Lower leg skin (tissue), 4 donors: Measurements from ENCODE around the gene GTF3A. TPM values are rescaled to one million over a fixed set of nuclear protein-coding genes. Genes with fewer than 3 reads are reported as not detected.

ENCODE experiments used
- DNase-seq, 2 donors: peaks; one replicate each; pipeline ENCODE4 v3.0.0-alpha.2; 2019; ENCODE audit warnings: low spot score in 2 of 2
- H3K4me3 ChIP-seq: fragments of 200-600 bp; sonication (generic); 2 replicates; pipeline ENCODE4 v1.5.1; 2017; ENCODE audit warnings: mild to moderate bottlenecking, low read depth; ENCODE audit not compliant: poor library complexity, severe bottlenecking
- POLR2A ChIP-seq, 2 donors: fragments of 450-650 bp; IDR thresholded peaks; one replicate each; pipeline ENCODE4 v1.6.1; 2016 to 2017; ENCODE audit warnings: antibody characterized with exemption in 2 of 2, mild to moderate bottlenecking in 1 of 2, moderate library complexity in 1 of 2
- WGBS, 2 donors: methylation state at CpG; one replicate each; pipeline ENCODE4 v1.1.5; 2018; 5-methylcytosine and 5-hydroxymethylcytosine counted together
- intact Hi-C: fragments of 100-400 bp; cut with DNase I; formaldehyde crosslinking; loops from one replicate; pipeline ENCODE4 v1.15.0; 2023; ENCODE audit warnings: low total_unique reads
- total RNA-seq, 4 donors: library from RNA; depleted of rRNA; stranded (reverse); fragments of >200 nt; gene quantifications; one replicate each; pipeline ENCODE4 v1.1.0, GENCODE V29; 2016
- TF ChIP-seq, protein P1 (sequence below), 3 donors: fragments of 450-650 bp; IDR thresholded peaks; one replicate each; pipeline ENCODE4 v1.5.1; 2016; ENCODE audit warnings: antibody characterized with exemption in 3 of 3, mild to moderate bottlenecking in 3 of 3, moderate library complexity in 2 of 3

GTF3A gene
- total RNA-seq, 4 donors from 2014 or later, result 96.6 to 162 (median 101) TPM

DNA sequence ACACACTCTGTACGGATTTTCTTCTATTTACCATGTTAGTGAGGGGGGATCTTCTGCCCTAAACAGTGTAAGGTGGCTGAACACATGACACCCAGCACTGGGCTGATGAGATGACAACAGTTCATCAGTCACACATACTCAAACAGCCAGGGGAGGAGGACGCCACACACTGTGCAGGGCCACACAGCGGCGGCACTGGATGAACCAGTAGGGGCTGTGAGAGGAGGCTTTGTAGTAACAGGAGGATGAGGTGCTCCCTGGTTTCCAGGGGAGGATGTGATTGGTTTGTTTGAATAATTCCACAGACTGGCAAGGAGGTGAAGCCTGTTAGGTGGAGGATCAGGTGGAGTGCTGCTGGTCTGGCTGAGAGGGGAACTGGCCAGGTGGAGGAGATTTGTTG is 16.3 kb upstream of the GTF3A start:
- WGBS, 2 donors, result 71 to 76% methylated on average over 4 of the region's 4 CpGs
- TF ChIP-seq, protein P1, sequence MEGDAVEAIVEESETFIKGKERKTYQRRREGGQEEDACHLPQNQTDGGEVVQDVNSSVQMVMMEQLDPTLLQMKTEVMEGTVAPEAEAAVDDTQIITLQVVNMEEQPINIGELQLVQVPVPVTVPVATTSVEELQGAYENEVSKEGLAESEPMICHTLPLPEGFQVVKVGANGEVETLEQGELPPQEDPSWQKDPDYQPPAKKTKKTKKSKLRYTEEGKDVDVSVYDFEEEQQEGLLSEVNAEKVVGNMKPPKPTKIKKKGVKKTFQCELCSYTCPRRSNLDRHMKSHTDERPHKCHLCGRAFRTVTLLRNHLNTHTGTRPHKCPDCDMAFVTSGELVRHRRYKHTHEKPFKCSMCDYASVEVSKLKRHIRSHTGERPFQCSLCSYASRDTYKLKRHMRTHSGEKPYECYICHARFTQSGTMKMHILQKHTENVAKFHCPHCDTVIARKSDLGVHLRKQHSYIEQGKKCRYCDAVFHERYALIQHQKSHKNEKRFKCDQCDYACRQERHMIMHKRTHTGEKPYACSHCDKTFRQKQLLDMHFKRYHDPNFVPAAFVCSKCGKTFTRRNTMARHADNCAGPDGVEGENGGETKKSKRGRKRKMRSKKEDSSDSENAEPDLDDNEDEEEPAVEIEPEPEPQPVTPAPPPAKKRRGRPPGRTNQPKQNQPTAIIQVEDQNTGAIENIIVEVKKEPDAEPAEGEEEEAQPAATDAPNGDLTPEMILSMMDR (IDR thresholded peaks at IDR 0.05), result no peak
- no peak for TF ChIP-seq POLR2A (IDR thresholded peaks at IDR 0.05)
- intact Hi-C loops, result no loop called here
- no peak overlapping the region for H3K4me3 ChIP-seq
- no peak for DNase-seq

DNA sequence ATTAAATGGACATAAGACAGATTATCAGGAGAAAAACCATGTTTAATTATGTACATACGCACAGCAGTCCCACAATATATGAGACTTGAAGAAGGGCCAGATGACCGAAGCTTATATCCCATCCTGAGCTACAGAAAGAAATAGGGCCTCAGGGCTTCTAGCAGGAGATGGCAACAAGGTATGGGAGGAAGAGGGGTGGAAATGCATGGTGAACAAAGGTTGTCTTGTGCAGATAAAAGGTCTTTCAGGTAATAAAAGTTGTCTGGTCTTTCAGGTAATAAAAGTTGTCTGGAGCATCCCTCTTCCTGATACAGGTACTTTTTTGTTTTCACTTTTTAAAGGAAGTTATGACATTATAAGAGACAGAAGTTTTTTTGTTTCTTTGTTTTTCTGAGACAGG is 15.4 kb upstream of the GTF3A start:
- intact Hi-C loops, result no loop called here
- WGBS, 2 donors, result 80 to 88% methylated on average over 2 of the region's 2 CpGs

DNA sequence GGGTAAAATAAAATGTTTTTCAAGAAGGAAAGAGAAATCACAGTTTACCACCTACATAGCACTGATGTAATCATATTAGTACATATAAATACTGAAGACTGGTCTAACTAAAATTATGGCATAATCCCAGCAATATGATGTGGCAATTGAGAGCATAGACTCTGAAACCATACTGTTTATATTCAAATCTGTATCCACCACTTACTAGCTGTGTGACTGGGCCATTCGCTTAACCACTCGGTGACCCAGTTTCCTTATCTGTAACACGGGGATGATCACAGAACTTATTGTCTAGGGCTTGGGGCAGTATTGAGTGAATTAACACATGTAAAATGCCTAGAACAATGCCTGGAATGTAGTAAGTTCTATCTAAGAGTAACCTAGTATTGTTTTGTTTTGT is 13.1 kb upstream of the GTF3A start:
- no peak for DNase-seq
- no peak overlapping the region for H3K4me3 ChIP-seq
- WGBS, 2 donors, result 74 to 76% methylated on average over 3 of the region's 3 CpGs
- TF ChIP-seq POLR2A (IDR thresholded peaks at IDR 0.05), result no peak
- TF ChIP-seq, protein P1 (IDR thresholded peaks at IDR 0.05), result no peak
- intact Hi-C loops, result no loop called here

More for the DNA sequence above, 15.4 kb upstream of the GTF3A start:
- DNase-seq, result no peak
- no peak for TF ChIP-seq POLR2A (IDR thresholded peaks at IDR 0.05)
- H3K4me3 ChIP-seq, result no peak overlapping the region

DNA sequence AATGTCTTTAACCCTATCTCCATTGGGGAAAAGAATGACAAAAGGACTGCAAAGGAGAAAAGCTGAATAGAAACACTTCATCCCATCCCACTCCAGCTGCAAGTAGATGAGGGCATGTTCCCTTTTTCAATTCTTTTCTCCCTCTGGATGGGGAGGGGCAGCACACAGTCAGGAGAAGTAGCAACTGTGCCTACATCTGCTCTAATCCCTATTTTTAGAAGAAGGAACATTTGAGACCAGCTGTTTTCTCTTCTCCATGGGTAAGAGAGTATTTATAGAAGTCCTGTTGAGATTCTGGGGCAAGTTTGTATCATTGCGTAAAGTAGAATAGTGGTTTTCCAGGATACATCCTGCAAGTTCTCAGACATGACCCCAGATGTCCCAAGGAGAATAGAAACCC is 9.3 kb upstream of the GTF3A start:
- no peak for TF ChIP-seq POLR2A (IDR thresholded peaks at IDR 0.05)
- TF ChIP-seq, protein P1 (IDR thresholded peaks at IDR 0.05), result no peak
- 73 to 84% methylated on average over 1 of the region's 1 CpG for WGBS, 2 donors
- no peak for DNase-seq
- H3K4me3 ChIP-seq, result no peak overlapping the region
- intact Hi-C loops, result no loop called here

DNA sequence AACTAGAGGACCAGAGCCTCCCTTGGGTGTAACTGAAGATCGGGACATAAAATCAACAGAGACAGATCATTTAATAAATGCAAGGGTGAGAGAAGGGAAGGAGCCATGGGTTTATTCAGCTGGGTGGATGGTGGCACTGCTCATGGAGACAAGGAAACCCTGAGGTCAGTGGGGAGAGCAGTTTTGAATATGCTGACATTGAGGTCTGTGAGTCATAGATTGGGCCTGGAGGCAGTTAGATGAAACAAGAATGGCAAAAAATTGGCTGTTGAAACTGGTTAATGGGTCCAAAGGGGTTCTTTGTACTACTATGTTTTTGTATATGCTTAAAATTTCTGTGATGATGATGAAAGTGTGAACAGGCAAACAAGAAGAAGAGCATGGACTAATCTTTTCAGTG is 5.1 kb upstream of the GTF3A start:
- 76 to 90% methylated on average over 1 of the region's 1 CpG for WGBS, 2 donors
- TF ChIP-seq, protein P1 (IDR thresholded peaks at IDR 0.05), result no peak
- no peak for TF ChIP-seq POLR2A (IDR thresholded peaks at IDR 0.05)
- H3K4me3 ChIP-seq, result no peak overlapping the region
- DNase-seq, result no peak
- intact Hi-C loops, result no loop called here

DNA sequence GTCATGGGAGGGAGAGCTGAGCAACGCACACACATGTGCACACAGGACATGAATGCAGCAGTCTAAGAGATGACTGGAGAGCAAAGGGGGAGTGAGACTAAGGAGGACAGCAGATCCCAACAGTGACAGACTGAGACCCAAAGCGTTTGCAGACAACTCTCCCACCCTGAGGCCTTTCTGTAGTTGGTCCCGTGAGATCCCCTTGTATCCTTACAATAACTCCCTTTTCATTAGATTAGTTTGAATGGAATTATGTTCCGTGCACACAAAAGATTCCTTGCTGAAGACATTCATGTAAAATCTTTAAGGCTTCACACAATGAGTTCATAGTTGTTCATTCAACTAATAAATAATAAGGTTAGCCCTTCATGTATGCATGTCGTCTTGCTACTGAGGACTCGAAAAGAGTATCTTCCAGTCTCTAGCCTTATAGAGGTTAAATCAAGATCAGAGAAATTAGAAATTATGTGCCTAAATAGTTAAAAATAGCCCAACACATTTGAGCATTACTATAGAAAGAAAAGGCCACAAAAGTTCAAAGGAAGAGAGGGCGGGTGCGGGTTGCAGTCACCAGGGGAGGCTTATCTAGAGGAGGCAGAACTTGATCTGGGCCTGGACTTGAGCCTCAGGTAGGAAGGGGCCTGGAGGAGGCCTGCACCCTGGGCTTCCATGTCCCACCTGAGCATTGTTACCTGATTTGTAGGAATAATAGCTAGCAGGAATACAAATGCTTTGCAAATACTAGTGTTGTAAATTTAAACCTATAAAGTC is 3.1 kb upstream of the GTF3A start:
- H3K4me3 ChIP-seq, result no peak overlapping the region
- intact Hi-C loops, result no loop called here
- TF ChIP-seq POLR2A (IDR thresholded peaks at IDR 0.05), result no peak
- TF ChIP-seq, protein P1 (IDR thresholded peaks at IDR 0.05), result no peak
- DNase-seq, result no peak
- WGBS, 2 donors, result 86 to 91% methylated on average over 8 of the region's 8 CpGs
